Measurements from ENCODE around the gene UNKL.

Gene UNKL

DNA sequence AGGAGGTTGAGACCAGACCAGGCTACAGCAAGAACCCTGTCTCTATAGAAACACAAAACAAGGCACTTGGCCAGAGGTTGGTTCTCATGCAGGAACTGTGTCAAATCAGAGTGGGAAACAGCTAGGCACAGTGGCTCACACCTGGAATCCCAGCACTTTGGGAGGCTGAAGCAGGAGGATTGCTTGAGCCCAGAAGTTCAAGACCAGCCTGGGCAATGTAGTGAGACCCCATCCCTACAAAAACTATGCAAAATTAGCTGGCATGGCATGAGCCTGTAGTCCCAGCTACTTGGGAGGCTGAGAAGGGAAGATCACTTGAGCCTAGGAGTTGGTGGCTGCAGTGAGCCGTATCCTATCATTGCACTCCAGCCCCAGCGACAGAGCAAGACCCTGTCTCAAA, 1.7 kb downstream of the UNKL start:
- no peak for DNase-seq
- no peaks in the 10 kb centered on the region for H3K9me3 Mint-ChIP-seq
- H3K27ac Mint-ChIP-seq = peak overlapping the region; percentile 82
- H3K4me3 Mint-ChIP-seq = peak overlapping the region; percentile 26
- CTCF ChIA-PET = interaction anchor here (1.3 to 2.1 kb wide), 2 partner anchors 14 to 50 kb away, joined by 3 to 12 read pairs; no protein-coding TSS in a partner anchor
- no peaks in the 10 kb centered on the region for H3K27me3 Mint-ChIP-seq
- H3K4me1 Mint-ChIP-seq = peaks cover 33% of the 10 kb centered on the region
- H3K36me3 Mint-ChIP-seq = peaks cover 14% of the 10 kb centered on the region

GRCh38 chr16:1408171-1408837, 6.2 kb downstream of the UNKL start:
- Mint-ChIP-seq H3K36me3 (peaks cover 15% of the 10 kb centered on the region), H3K4me3 (peak overlapping the region; percentile 64), H3K27ac (peak overlapping the region; percentile 65), H3K4me1 (peaks cover 26% of the 10 kb centered on the region), H3K9me3 (no peaks in the 10 kb centered on the region), H3K27me3 (no peaks in the 10 kb centered on the region)
- peak; percentile 96 for DNase-seq
- CTCF ChIA-PET = interaction anchor here (0.6 kb wide), 1 partner anchor 762 kb away, joined by 3 read pairs; no protein-coding TSS in a partner anchor

- CTCF ChIA-PET = no interaction called here
- peaks cover 24% of the 10 kb centered on the region for H3K4me1 Mint-ChIP-seq
- peaks cover 14% of the 10 kb centered on the region for H3K36me3 Mint-ChIP-seq
- no peaks in the 10 kb centered on the region for H3K9me3 Mint-ChIP-seq
- H3K27ac Mint-ChIP-seq = no peak overlapping the region
- peak overlapping the region; percentile 39 for H3K4me3 Mint-ChIP-seq
- no peaks in the 10 kb centered on the region for H3K27me3 Mint-ChIP-seq
- no peak for DNase-seq
Observed at GRCh38 chr16:1407753-1408152, 6.8 kb downstream of the UNKL start.

DNA sequence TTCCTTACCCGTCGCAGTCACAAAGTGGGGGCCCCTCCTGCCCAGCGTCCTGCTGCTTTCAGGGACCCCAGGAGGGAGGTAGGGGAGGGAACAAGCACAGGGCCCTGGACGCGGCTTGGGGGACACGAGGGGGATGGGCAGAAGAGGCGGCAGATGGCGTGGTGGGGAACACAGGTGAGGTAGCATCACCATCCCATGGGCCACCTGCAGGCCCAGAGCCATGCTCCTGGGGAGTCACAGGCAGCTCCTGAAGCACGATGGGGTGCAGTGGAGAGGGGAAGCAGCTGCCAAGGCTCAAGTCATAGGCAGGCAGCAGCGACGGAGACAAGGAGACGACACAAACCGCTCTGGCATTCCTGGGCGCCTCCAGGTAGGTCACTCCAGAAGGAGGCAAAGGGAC, 10.8 kb downstream of the UNKL start:
- peaks cover 10% of the 10 kb centered on the region for H3K4me1 Mint-ChIP-seq
- no peak overlapping the region for H3K4me3 Mint-ChIP-seq
- H3K27me3 Mint-ChIP-seq = no peaks in the 10 kb centered on the region
- peaks cover 14% of the 10 kb centered on the region for H3K36me3 Mint-ChIP-seq
- no peak for DNase-seq
- no peaks in the 10 kb centered on the region for H3K9me3 Mint-ChIP-seq
- no peak overlapping the region for H3K27ac Mint-ChIP-seq
- CTCF ChIA-PET = interaction anchor here (1.1 kb wide), 1 partner anchor 40 kb away, joined by 3 read pairs; no protein-coding TSS in a partner anchor

GRCh38 chr16:1403036-1403435, 11.5 kb downstream of the UNKL start:
- H3K36me3 Mint-ChIP-seq = peaks cover 14% of the 10 kb centered on the region
- H3K4me1 Mint-ChIP-seq = peaks cover 5% of the 10 kb centered on the region
- no peak overlapping the region for H3K27ac Mint-ChIP-seq
- CTCF ChIA-PET = no interaction called here
- no peak overlapping the region for H3K4me3 Mint-ChIP-seq
- no peak for DNase-seq
- no peaks in the 10 kb centered on the region for H3K9me3 Mint-ChIP-seq
- H3K27me3 Mint-ChIP-seq = no peaks in the 10 kb centered on the region

GRCh38 chr16:1401758-1402154, 12.7 kb downstream of the UNKL start:
- no peaks in the 10 kb centered on the region for H3K27me3 Mint-ChIP-seq
- CTCF ChIA-PET = no interaction called here
- no peak for DNase-seq
- peaks cover 13% of the 10 kb centered on the region for H3K36me3 Mint-ChIP-seq
- H3K4me1 Mint-ChIP-seq = no peaks in the 10 kb centered on the region
- no peaks in the 10 kb centered on the region for H3K9me3 Mint-ChIP-seq
- peak overlapping the region; percentile 64 for H3K27ac Mint-ChIP-seq
- H3K4me3 Mint-ChIP-seq = no peak overlapping the region

- Mint-ChIP-seq H3K4me1 (no peaks in the 10 kb centered on the region), H3K36me3 (peaks cover 15% of the 10 kb centered on the region), H3K4me3 (no peak overlapping the region), H3K9me3 (no peaks in the 10 kb centered on the region), H3K27me3 (no peaks in the 10 kb centered on the region), H3K27ac (no peak overlapping the region)
- CTCF ChIA-PET = interaction anchor here (0.6 kb wide), 1 partner anchor 101 kb away, joined by 3 read pairs; no protein-coding TSS in a partner anchor
- no peak for DNase-seq
Observed at GRCh38 chr16:1401061-1401757, 13.3 kb downstream of the UNKL start.

DNA sequence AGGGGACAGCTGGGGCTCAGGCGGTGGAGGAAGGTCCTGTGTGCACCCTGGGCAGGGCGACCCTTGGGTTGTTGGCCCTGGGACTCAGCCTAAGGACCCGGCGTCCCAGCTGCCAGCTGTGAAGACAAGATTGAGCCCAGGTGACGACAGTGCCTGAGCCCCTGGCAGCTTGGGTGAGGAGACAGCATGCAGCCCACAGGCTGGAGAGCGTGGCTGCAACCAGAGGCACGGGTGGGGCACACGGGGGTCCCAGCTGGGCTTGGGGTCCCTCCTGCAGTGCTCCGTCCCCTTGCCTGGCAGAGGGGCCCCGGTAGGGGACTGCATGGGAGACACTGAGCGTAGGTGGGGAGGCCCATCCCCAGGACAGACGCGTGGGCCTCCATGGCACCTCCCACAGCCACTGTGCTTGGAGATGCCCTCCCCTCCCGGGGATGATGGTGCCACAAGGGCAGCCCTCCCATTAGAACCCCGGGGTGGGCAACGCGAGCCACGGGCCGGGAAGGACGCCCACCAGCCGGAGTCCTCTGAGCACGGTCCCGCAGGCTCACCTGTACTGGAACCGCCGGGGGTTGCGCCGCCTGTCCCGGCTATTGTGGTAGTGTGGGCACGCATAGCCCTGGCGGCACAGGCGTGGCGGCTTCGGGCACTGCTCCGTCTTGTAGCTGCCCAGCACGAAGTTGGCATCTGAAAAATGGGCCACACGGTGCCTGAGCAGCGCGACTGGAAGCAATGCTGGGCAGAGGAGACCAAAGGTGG, 15.5 kb downstream of the UNKL start:
- no peak for DNase-seq
- no peaks in the 10 kb centered on the region for H3K9me3 Mint-ChIP-seq
- H3K27ac Mint-ChIP-seq = no peak overlapping the region
- H3K36me3 Mint-ChIP-seq = peaks cover 15% of the 10 kb centered on the region
- no peaks in the 10 kb centered on the region for H3K27me3 Mint-ChIP-seq
- CTCF ChIA-PET = no interaction called here
- H3K4me1 Mint-ChIP-seq = no peaks in the 10 kb centered on the region
- H3K4me3 Mint-ChIP-seq = no peak overlapping the region

DNA sequence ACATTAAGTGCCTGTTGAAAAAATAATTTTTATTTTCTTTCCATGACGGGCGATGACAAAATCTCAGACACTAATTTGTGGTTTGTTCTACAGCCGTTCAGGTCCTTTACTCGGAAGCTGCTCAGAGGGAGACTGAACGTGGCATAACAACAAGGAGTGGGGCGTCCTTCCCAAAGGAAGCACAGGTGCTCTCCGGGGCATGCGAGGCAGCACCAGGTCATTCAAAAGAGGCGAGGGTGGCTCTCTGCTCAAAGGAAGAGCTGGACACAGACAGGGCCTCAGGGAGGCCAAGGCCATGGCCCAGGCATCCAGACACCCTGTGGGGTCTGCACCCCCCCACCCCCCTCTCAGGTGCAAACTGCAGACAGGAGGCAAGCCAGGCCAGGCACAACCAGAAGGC, 16.2 kb downstream of the UNKL start:
- Mint-ChIP-seq H3K27me3 (no peaks in the 10 kb centered on the region), H3K36me3 (peaks cover 13% of the 10 kb centered on the region), H3K4me3 (no peak overlapping the region), H3K4me1 (no peaks in the 10 kb centered on the region), H3K27ac (no peak overlapping the region), H3K9me3 (no peaks in the 10 kb centered on the region)
- CTCF ChIA-PET = no interaction called here
- no peak for DNase-seq

- no peak overlapping the region for H3K4me3 Mint-ChIP-seq
- H3K9me3 Mint-ChIP-seq = no peaks in the 10 kb centered on the region
- DNase-seq = no peak
- H3K27me3 Mint-ChIP-seq = no peaks in the 10 kb centered on the region
- no peaks in the 10 kb centered on the region for H3K4me1 Mint-ChIP-seq
- no peak overlapping the region for H3K27ac Mint-ChIP-seq
- H3K36me3 Mint-ChIP-seq = peaks cover 13% of the 10 kb centered on the region
- CTCF ChIA-PET = no interaction called here
Observed at GRCh38 chr16:1397779-1398178, 16.7 kb downstream of the UNKL start.

DNA sequence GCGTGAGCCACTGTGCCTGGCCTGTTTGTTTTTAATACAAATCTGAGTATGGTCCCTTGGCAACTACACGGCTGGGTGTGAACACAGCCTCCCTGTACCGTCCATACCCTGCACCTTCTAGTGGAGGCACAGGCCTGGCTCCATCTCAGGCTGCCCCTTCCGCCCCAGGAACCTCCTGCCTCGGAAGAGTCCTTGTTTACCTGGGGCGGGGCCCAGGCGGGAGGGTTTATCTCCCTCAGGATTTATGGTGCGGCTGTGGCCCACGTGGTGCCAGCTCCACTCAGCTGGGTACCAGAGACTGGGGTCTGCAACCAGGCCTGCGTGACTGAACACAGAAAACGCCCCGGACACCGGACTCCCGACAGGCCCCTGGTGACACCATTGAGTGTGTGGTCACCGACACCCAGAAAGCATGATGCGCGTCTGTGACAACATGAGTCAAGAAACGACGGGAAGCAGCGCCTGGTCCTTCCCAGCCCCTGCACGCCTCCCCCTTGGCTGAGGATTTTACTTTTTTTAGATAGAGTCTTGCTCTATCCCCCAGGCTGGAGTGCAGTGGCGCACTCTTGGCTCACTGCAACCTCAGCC, 19.0 kb downstream of the UNKL start:
- Mint-ChIP-seq H3K27me3 (no peaks in the 10 kb centered on the region), H3K4me1 (no peaks in the 10 kb centered on the region), H3K9me3 (no peaks in the 10 kb centered on the region), H3K27ac (no peak overlapping the region), H3K4me3 (no peak overlapping the region), H3K36me3 (peaks cover 10% of the 10 kb centered on the region)
- no peak for DNase-seq
- CTCF ChIA-PET = no interaction called here

DNA sequence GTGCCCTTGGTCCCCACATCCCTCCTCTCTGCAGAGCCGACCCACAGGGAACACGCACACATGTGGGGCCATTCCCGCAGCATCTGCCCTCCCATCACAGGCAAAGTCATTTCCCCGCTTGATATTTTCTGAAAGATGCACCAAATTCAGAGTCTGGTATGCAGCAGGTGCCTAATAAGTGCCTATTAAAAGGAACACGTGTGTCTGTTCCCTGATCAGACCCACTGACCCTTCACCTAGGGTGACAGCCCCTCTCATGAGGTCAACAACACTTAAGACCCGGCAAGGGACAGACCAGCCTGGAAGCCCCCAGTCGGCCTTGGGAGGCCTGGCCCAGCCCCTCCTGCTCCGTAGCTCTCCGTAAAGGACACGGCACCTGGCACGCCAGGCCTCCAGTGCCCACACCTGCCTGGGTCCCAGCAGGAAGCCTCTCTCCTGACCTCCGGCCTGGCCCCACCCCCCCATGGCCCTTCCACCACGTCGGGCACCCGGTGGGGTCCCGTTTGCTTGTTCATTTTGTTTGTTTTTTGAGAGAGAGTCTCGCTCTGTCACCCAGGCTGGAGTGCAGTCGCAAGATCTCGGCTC, 20.0 kb downstream of the UNKL start:
- Mint-ChIP-seq H3K4me3 (no peak overlapping the region), H3K27ac (no peak overlapping the region), H3K27me3 (no peaks in the 10 kb centered on the region), H3K9me3 (no peaks in the 10 kb centered on the region), H3K36me3 (peaks cover 12% of the 10 kb centered on the region), H3K4me1 (no peaks in the 10 kb centered on the region)
- CTCF ChIA-PET = no interaction called here
- DNase-seq = no peak

GRCh38 chr16:1393613-1394176, 20.8 kb downstream of the UNKL start:
- DNase-seq = no peak
- H3K36me3 Mint-ChIP-seq = peaks cover 12% of the 10 kb centered on the region
- no peaks in the 10 kb centered on the region for H3K27me3 Mint-ChIP-seq
- no peaks in the 10 kb centered on the region for H3K9me3 Mint-ChIP-seq
- CTCF ChIA-PET = no interaction called here
- no peak overlapping the region for H3K27ac Mint-ChIP-seq
- H3K4me3 Mint-ChIP-seq = no peak overlapping the region
- no peaks in the 10 kb centered on the region for H3K4me1 Mint-ChIP-seq

GRCh38 chr16:1392826-1393225, 21.7 kb downstream of the UNKL start:
- H3K27me3 Mint-ChIP-seq = no peaks in the 10 kb centered on the region
- H3K36me3 Mint-ChIP-seq = peaks cover 12% of the 10 kb centered on the region
- no peaks in the 10 kb centered on the region for H3K9me3 Mint-ChIP-seq
- CTCF ChIA-PET = no interaction called here
- H3K4me1 Mint-ChIP-seq = no peaks in the 10 kb centered on the region
- no peak for DNase-seq
- no peak overlapping the region for H3K27ac Mint-ChIP-seq
- no peak overlapping the region for H3K4me3 Mint-ChIP-seq

Measured in activated naive CD4-positive, alpha-beta T cell treated with anti-CD3 and anti-CD28 coated beads, Interleukin-2, amount 10 ng/mL, durations not matched to agents 7 days and 5 days (primary cell).